HG02943 (cell line): ENCODE results near the gene ATP6V0A4.
"Not testable (repeated sequence)": the region's sequence is repeated elsewhere in the genome, so short reads cannot be mapped to it uniquely, and the experiment has no call there.

Source experiments
- ATAC-seq: cut with Tn5 transposase; IDR thresholded peaks from one replicate; pipeline ENCODE4 v1.9.1; 2021; ENCODE audit warnings: mild to moderate bottlenecking, low read depth, moderate library complexity; ENCODE audit not compliant: unreplicated experiment

Gene ATP6V0A4

GRCh38 chr7:138752518-138753149, 45.4 kb downstream of the ATP6V0A4 start:
- ATAC-seq = peak; percentile 83

GRCh38 chr7:138750901-138751464, 47.0 kb downstream of the ATP6V0A4 start:
- ATAC-seq = no peak

- no peak for ATAC-seq
Measured at GRCh38 chr7:138750473-138750872, 47.5 kb downstream of the ATP6V0A4 start.

GRCh38 chr7:138749960-138750359, 48.0 kb downstream of the ATP6V0A4 start:
- no peak for ATAC-seq

GRCh38 chr7:138748666-138749065, 49.3 kb downstream of the ATP6V0A4 start:
- no peak for ATAC-seq

- no peak for ATAC-seq
Measured at GRCh38 chr7:138746073-138746472, 51.9 kb downstream of the ATP6V0A4 start.

- no peak for ATAC-seq
Measured at GRCh38 chr7:138745189-138745588, 52.8 kb downstream of the ATP6V0A4 start.

GRCh38 chr7:138741453-138741735, 56.6 kb downstream of the ATP6V0A4 start:
- ATAC-seq = no peak

- ATAC-seq = no peak
Measured at GRCh38 chr7:138739859-138740258, 58.1 kb downstream of the ATP6V0A4 start.

GRCh38 chr7:138738551-138739335, 59.3 kb downstream of the ATP6V0A4 start:
- ATAC-seq = peak; percentile 86

- no peak for ATAC-seq
Measured at GRCh38 chr7:138738114-138738513, 59.9 kb downstream of the ATP6V0A4 start.

GRCh38 chr7:138735399-138735798, 62.6 kb downstream of the ATP6V0A4 start:
- no peak for ATAC-seq

GRCh38 chr7:138731733-138732132, 66.3 kb downstream of the ATP6V0A4 start:
- not testable (repeated sequence) for ATAC-seq

GRCh38 chr7:138729444-138729843, 68.6 kb downstream of the ATP6V0A4 start:
- ATAC-seq = no peak

GRCh38 chr7:138727336-138728099, 70.5 kb downstream of the ATP6V0A4 start:
- ATAC-seq = no peak

- ATAC-seq = no peak
Measured at GRCh38 chr7:138726288-138726687, 71.7 kb downstream of the ATP6V0A4 start.

GRCh38 chr7:138720286-138720685, 77.7 kb downstream of the ATP6V0A4 start:
- no peak for ATAC-seq

GRCh38 chr7:138716889-138717288, 81.1 kb downstream of the ATP6V0A4 start:
- no peak for ATAC-seq

- ATAC-seq = no peak
Measured at GRCh38 chr7:138713191-138713590, 84.8 kb downstream of the ATP6V0A4 start.

- ATAC-seq = no peak
Measured at GRCh38 chr7:138712652-138713051, 85.3 kb downstream of the ATP6V0A4 start.
